Omental fat pad (tissue), 4 donors: ENCODE measurements around the gene TMIGD1. TPM values are rescaled to one million over a fixed set of nuclear protein-coding genes. Genes with fewer than 3 reads are reported as not detected.

ENCODE experiments used
- ATAC-seq: fragments of 150-250 bp; one replicate; pipeline ENCODE4 v1.9.1; 2016; ENCODE audit warnings: mild to moderate bottlenecking, moderate library complexity; ENCODE audit not compliant: low FRiP score
- DNase-seq: peaks from one replicate; pipeline ENCODE4 v3.0.0-alpha.2; 2019; ENCODE audit warnings: low spot score
- CTCF ChIP-seq, 3 donors: fragments of 450-650 bp; IDR thresholded peaks; one replicate each; pipeline ENCODE4 v1.5.1; 2016 to 2017; ENCODE audit warnings: antibody characterized with exemption in 3 of 3, mild to moderate bottlenecking in 3 of 3, moderate library complexity in 2 of 3
- total RNA-seq, 4 donors: library from RNA; depleted of rRNA; stranded (reverse); fragments of >200 nt; gene quantifications; one replicate each; pipeline ENCODE4 v1.1.0, GENCODE V29; 2016

TMIGD1 gene
- total RNA-seq, 4 donors from 2014 or later: not detected

DNA sequence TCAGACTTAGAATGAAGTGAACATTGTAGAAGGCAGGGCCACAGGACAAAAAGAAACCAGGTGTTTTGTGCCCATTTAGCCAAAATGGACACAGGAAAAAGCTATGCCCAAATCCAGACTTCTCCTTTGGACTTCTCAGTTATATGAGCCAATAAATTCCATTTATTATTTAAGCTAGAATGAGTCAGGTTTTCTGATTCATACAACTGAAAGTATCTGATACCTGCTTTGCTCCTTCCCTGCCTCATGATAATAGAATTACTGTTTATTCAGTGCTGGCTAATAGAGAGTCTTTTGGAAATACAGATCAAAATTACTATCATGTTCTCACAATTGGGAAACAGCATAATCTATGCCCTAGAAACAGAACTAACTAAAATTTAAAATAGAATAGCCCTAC, 36.1 kb upstream of the TMIGD1 start:
- ATAC-seq (no peak), DNase-seq (no peak)
- TF ChIP-seq CTCF (IDR thresholded peaks at IDR 0.05): no peak

DNA sequence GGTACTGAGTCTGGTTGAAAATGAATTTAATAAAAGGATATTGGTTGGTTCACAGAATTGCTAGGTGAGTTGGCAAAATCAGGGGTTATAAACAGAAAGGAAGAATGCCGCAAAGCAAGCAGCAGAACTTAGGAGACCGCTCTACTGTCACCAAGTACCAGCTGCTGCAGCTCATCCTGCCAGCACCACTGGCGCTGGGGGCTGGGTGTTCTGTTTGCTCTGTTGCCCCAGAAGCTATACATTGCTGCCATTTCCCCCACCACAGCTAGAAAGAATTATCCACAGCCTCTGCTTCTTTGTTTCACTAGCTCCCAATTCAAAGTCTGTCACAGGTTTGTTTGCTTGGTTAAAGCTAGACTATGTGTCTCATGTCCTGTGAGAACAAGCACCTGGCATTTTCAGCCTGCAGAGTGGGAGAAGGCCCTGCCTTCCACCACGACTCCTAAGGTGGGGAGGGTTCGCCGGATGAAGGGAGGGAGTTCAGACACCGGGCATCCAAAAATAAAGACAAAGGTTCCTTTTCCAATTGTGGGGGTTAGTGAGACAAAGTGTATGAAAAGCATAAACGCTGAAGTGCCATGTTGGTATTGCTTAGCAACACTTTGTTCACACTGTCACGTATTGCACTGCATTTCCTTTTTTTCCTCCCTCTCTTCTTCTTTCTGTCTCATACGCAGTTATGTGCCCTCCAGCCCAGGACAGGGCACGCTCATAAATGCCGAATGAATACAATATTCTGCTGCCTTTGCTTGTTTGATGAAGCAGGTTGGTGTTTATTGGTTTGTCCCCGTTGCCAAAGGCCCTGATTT, 35.3 kb upstream of the TMIGD1 start:
- TF ChIP-seq CTCF (IDR thresholded peaks at IDR 0.05): no peak
- no peak for ATAC-seq
- DNase-seq: no peak

DNA sequence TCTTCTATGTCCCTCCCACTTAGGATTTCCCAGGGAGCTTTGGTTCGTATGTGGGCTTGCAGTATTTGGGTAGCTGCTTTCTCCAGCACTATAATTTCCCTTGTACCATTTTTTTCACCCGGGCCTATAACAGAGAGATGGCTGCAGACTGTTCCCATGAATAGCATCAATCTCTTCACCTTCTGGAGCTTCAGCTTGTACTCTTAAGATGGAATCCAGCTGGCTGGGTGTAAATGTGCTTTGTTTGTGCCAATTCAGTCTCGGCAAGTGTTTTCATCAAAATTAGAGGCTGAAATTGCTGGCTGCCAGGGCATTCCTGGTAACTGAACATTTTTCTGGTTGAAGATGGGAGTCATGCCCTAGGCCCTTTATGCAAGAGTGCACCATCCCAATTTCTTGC, 32.7 kb upstream of the TMIGD1 start:
- ATAC-seq (no peak), DNase-seq (no peak)
- TF ChIP-seq CTCF (IDR thresholded peaks at IDR 0.05): no peak

- no peak for TF ChIP-seq CTCF (IDR thresholded peaks at IDR 0.05)
- ATAC-seq (no peak), DNase-seq (no peak)
Observed at GRCh38 chr17:30363715-30364202, 29.9 kb upstream of the TMIGD1 start.

DNA sequence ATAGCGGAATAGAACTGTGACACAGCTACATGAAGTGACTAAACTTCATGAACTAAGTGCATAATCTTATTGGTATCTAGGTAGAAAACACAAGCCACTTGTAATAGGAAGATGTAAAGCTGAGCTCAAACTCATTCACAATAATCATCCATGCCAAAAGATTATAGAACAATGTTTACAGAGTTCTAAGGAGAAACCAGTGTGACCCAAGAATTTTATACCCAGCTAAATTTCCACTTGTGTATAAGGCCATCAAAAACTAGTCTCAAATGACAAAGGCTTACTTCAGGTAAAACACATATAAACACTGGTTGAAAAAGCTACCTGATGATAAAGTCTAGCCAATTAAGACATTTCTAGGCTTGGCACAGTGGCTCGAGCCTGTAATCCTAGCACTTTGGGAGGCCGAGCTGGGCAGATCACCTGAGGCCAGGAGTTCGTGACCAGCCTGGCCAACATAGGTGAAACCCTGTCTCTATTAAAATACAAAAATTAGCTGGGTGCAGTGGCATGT, 28.0 kb upstream of the TMIGD1 start:
- TF ChIP-seq CTCF (IDR thresholded peaks at IDR 0.05): no peak
- ATAC-seq: no peak
- DNase-seq: no peak

DNA sequence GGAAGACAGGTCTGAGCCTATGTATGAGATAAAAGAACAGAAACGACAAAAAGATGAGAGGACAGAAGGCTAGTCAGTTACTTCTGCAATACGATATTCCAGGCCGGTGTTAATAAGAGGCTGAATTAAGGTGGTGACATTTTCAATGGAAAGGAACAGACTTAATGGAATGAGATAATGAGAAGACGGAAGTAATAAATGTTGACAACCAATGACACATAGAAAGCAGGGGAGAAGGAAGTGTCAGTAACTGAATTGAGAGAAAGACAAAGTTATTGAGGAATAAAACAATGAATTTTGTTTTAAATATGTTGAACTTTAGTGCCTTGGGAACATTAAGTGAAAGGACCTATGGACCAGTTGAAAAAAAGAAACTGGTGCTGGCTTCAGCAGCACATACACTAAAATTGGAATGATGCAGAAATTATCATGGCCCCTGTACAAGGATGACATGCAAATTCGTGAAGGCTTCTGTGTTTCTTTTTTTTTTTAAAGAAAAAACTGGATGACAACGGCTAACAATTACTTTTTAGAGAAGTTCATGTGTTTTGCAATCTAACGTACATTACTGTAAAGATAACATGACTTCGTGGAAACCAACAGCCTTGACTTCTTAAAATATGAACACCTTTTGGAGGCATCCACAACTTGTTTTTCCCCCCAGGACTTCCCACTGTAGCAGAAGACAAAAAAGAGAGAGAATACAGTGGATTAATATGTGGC, 26.4 kb upstream of the TMIGD1 start:
- TF ChIP-seq CTCF (IDR thresholded peaks at IDR 0.05): no peak
- DNase-seq (no peak), ATAC-seq (no peak)
